HepG2 (cell line): ENCODE measurements around the gene SRCAP. TPM values are rescaled to one million over a fixed set of nuclear protein-coding genes. Genes with fewer than 3 reads are reported as not detected.

ENCODE experiments used
- EEA1 ChIP-seq: sonication (generic); formaldehyde crosslinking; IDR thresholded peaks from 2 replicates; pipeline ENCODE4 v1.5.1; 2020; ENCODE audit warnings: mild to moderate bottlenecking, missing genetic modification reagents, borderline replicate concordance
- EED ChIP-seq: sonication (generic); formaldehyde crosslinking; IDR thresholded peaks from 2 replicates; pipeline ENCODE4 v1.5.0; 2020; ENCODE audit warnings: mild to moderate bottlenecking, missing genetic modification reagents
- FOSL2 ChIP-seq: sonication (generic); formaldehyde crosslinking; IDR thresholded peaks from 2 replicates; pipeline ENCODE4 v1.4.0; 2020; ENCODE audit warnings: missing genetic modification reagents
- FOXK2 ChIP-seq: fragments of 450-650 bp; IDR thresholded peaks from 2 replicates; pipeline ENCODE4 v1.6.1; 2016
- KDM6A ChIP-seq: IDR thresholded peaks from 2 replicates; pipeline ENCODE4 v1.6.1; 2016; ENCODE audit warnings: low read depth
- MATR3 ChIP-seq: sonication (generic); formaldehyde crosslinking; IDR thresholded peaks from 2 replicates; pipeline ENCODE4 v1.4.0; 2020; ENCODE audit warnings: missing genetic modification reagents
- MTA3 ChIP-seq: sonication (generic); formaldehyde crosslinking; IDR thresholded peaks from 2 replicates; pipeline ENCODE4 v1.4.0; 2020; ENCODE audit warnings: missing genetic modification reagents
- TCF7L2 ChIP-seq: IDR thresholded peaks from 2 replicates; pipeline ENCODE4 v1.6.1; 2011; ENCODE audit warnings: mild to moderate bottlenecking, low read depth, low read length, moderate library complexity
- TEAD3 ChIP-seq: optimal IDR thresholded peaks from 2 replicates; pipeline ENCODE3; 2016; ENCODE audit warnings: borderline replicate concordance
- ZBTB8A ChIP-seq: sonication (generic); formaldehyde crosslinking; IDR thresholded peaks from 2 replicates; pipeline ENCODE4 v1.4.0; 2020; ENCODE audit warnings: mild to moderate bottlenecking, low read depth, missing genetic modification reagents, borderline replicate concordance
- ZC3H4 ChIP-seq: sonication (generic); formaldehyde crosslinking; IDR thresholded peaks from 2 replicates; pipeline ENCODE4 v1.4.0; 2020; ENCODE audit warnings: missing genetic modification reagents, borderline replicate concordance
- ZNF136 ChIP-seq: sonication (generic); formaldehyde crosslinking; IDR thresholded peaks from 2 replicates; pipeline ENCODE4 v1.8.1; 2022; ENCODE audit warnings: low read depth, mild to moderate bottlenecking, moderate library complexity, missing genetic modification reagents
- ZNF234 ChIP-seq: sonication (generic); formaldehyde crosslinking; conservative IDR thresholded peaks from 2 replicates; pipeline ENCODE4 v1.5.1; 2020; ENCODE audit warnings: mild to moderate bottlenecking, missing genetic modification reagents
- ZNF274 ChIP-seq: sonication (generic); formaldehyde crosslinking; IDR thresholded peaks from 2 replicates; pipeline ENCODE4 v1.5.1; 2020; ENCODE audit warnings: mild to moderate bottlenecking, missing genetic modification reagents
- ZNF567 ChIP-seq: sonication (generic); formaldehyde crosslinking; IDR thresholded peaks from 2 replicates; pipeline ENCODE4 v1.8.1; 2023; ENCODE audit warnings: mild to moderate bottlenecking, missing genetic modification reagents, borderline replicate concordance
- ZNF598 ChIP-seq: sonication (generic); formaldehyde crosslinking; IDR thresholded peaks from 2 replicates; pipeline ENCODE4 v1.5.1; 2020; ENCODE audit warnings: mild to moderate bottlenecking, missing genetic modification reagents, borderline replicate concordance
- ZSCAN29 ChIP-seq: sonication (generic); formaldehyde crosslinking; conservative IDR thresholded peaks from 2 replicates; pipeline ENCODE4 v1.4.0; 2020; ENCODE audit warnings: mild to moderate bottlenecking, missing genetic modification reagents
- polyA plus RNA-seq, 8 experiments: library from polyadenylated mRNA; depleted of rRNA in 3 of 8; stranded (reverse) in 7 of 8; unstranded in 1 of 8; fragments of >200 nt; fragmentation: Illumina TruSeq in 4 of 8; extraction: Trizol in 4 of 8; gene quantifications; 2 replicates each; pipeline versions ENCODE4 v1.2.1 to v1.2.3, GENCODE V29; 2011 to 2016; ENCODE audit warnings: low read depth in 4 of 8, missing spikeins in 1 of 8, mixed read lengths in 1 of 8; ENCODE audit not compliant: insufficient read depth in 1 of 8
- total RNA-seq, 5 experiments: library from RNA; depleted of rRNA; stranded (reverse); fragments of >200 nt; fragmentation: Illumina TruSeq; extraction: Trizol; gene quantifications; 2 replicates each; pipeline ENCODE4 v1.2.3, GENCODE V29; 2016; ENCODE audit warnings: low read depth in 1 of 5
- TF ChIP-seq, protein P1 (sequence below): sonication (generic); formaldehyde crosslinking; IDR thresholded peaks from 2 replicates; pipeline ENCODE4 v1.8.0; 2022; ENCODE audit warnings: mild to moderate bottlenecking, missing genetic modification reagents, moderate library complexity
- TF ChIP-seq, protein P2 (sequence below): sonication (generic); formaldehyde crosslinking; IDR thresholded peaks from 2 replicates; pipeline ENCODE4 v1.8.1; 2023; ENCODE audit warnings: mild to moderate bottlenecking, inconsistent platforms, moderate library complexity, missing genetic modification reagents, borderline replicate concordance
- TF ChIP-seq, protein P3 (sequence below): sonication (generic); formaldehyde crosslinking; IDR thresholded peaks from 2 replicates; pipeline ENCODE4 v1.5.1; 2020; ENCODE audit warnings: mild to moderate bottlenecking, missing genetic modification reagents, borderline replicate concordance
- TF ChIP-seq, protein P4 (sequence below): sonication (generic); formaldehyde crosslinking; IDR thresholded peaks from 2 replicates; pipeline ENCODE4 v1.5.0; 2020; ENCODE audit warnings: missing genetic modification reagents

SRCAP gene
- total and polyA plus RNA-seq, 2 of the 13 experiments (the other 11 are each of a cell fraction or from before 2014, with no cell fraction given), result 4.9 to 9.0 TPM

DNA sequence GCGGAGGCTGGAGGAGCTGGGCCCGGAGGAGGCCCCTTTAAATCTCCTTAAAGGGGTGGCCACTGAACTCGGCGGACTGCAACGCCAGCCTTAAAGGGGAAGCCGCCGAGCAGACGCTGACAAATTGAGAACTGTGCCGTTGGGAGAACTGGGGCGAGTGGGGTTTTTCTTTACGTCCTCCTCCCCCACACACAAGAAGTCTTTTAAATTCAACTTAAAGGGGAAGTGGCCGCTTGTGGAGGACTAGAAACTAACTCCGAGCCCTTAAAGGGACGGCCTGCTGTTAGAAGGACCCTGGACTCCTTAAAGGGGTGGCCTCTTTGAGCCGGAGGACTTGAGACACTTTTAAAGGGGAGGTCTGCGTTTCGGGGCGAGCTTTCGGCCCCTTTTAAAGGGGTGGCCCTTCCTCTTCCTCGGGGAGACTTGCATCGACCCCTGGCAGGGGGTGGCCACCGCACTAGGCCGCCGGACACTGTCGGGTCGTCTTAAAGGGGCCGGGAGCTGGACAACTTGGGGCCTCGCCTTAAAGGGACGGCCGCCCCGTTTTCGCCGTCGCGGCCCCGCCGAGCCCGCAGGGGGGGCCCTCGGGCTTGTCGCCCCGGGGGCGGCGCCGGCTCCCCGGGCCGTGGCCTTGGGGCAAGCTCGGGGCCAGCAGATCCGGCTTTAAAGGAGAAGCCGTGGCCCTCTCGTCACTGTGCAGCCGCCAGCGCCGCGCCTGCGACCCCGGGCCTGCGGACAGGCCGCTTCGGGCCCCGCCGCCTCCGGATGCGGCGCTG is 40.1 kb upstream of the SRCAP start (continued):
- TF ChIP-seq, protein P1, sequence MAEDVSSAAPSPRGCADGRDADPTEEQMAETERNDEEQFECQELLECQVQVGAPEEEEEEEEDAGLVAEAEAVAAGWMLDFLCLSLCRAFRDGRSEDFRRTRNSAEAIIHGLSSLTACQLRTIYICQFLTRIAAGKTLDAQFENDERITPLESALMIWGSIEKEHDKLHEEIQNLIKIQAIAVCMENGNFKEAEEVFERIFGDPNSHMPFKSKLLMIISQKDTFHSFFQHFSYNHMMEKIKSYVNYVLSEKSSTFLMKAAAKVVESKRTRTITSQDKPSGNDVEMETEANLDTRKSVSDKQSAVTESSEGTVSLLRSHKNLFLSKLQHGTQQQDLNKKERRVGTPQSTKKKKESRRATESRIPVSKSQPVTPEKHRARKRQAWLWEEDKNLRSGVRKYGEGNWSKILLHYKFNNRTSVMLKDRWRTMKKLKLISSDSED, result no peak
- TF ChIP-seq TCF7L2 (no peak), ZNF136 (CRISPR knock-in tag) (0 out of 2 replicates have a peak, but pooled peaks have one; percentile 23), ZNF567 (no peak), MATR3 (CRISPR knock-in tag) (no peak), FOSL2 (CRISPR knock-in tag) (no peak), EED (CRISPR knock-in tag) (0 out of 2 replicates have a peak, but pooled peaks have one; percentile 25), MTA3 (CRISPR knock-in tag) (no peak), ZNF598 (CRISPR knock-in tag) (peak; percentile 66; the same call in 1 of the 2 replicates), KDM6A (CRISPR knock-in tag) (0 out of 2 replicates have a peak, but pooled peaks have one; percentile 18), ZC3H4 (CRISPR knock-in tag) (no peak; the same call in 1 of the 2 replicates), ZSCAN29 (CRISPR knock-in tag) (no peak), ZNF274 (CRISPR knock-in tag) (no peak), ZBTB8A (CRISPR knock-in tag) (no peak), EEA1 (CRISPR knock-in tag) (peak; percentile 65; the same call in 1 of the 2 replicates), ZNF234 (CRISPR knock-in tag) (no peak), FOXK2 (no peak), TEAD3 (CRISPR knock-in tag) (no peak)
- TF ChIP-seq, protein P2, sequence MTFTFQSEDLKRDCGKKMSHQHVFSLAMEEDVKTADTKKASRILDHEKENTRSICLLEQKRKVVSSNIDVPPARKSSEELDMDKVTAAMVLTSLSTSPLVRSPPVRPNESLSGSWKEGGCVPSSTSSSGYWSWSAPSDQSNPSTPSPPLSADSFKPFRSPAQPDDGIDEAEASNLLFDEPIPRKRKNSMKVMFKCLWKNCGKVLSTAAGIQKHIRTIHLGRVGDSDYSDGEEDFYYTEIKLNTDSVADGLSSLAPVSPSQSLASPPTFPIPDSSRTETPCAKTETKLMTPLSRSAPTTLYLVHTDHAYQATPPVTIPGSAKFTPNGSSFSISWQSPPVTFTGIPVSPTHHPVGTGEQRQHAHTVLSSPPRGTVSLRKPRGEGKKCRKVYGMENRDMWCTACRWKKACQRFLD (CRISPR knock-in tag), result no peak
- TF ChIP-seq, protein P3, sequence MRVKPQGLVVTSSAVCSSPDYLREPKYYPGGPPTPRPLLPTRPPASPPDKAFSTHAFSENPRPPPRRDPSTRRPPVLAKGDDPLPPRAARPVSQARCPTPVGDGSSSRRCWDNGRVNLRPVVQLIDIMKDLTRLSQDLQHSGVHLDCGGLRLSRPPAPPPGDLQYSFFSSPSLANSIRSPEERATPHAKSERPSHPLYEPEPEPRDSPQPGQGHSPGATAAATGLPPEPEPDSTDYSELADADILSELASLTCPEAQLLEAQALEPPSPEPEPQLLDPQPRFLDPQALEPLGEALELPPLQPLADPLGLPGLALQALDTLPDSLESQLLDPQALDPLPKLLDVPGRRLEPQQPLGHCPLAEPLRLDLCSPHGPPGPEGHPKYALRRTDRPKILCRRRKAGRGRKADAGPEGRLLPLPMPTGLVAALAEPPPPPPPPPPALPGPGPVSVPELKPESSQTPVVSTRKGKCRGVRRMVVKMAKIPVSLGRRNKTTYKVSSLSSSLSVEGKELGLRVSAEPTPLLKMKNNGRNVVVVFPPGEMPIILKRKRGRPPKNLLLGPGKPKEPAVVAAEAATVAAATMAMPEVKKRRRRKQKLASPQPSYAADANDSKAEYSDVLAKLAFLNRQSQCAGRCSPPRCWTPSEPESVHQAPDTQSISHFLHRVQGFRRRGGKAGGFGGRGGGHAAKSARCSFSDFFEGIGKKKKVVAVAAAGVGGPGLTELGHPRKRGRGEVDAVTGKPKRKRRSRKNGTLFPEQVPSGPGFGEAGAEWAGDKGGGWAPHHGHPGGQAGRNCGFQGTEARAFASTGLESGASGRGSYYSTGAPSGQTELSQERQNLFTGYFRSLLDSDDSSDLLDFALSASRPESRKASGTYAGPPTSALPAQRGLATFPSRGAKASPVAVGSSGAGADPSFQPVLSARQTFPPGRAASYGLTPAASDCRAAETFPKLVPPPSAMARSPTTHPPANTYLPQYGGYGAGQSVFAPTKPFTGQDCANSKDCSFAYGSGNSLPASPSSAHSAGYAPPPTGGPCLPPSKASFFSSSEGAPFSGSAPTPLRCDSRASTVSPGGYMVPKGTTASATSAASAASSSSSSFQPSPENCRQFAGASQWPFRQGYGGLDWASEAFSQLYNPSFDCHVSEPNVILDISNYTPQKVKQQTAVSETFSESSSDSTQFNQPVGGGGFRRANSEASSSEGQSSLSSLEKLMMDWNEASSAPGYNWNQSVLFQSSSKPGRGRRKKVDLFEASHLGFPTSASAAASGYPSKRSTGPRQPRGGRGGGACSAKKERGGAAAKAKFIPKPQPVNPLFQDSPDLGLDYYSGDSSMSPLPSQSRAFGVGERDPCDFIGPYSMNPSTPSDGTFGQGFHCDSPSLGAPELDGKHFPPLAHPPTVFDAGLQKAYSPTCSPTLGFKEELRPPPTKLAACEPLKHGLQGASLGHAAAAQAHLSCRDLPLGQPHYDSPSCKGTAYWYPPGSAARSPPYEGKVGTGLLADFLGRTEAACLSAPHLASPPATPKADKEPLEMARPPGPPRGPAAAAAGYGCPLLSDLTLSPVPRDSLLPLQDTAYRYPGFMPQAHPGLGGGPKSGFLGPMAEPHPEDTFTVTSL (CRISPR knock-in tag), result no peak
- TF ChIP-seq, protein P4, sequence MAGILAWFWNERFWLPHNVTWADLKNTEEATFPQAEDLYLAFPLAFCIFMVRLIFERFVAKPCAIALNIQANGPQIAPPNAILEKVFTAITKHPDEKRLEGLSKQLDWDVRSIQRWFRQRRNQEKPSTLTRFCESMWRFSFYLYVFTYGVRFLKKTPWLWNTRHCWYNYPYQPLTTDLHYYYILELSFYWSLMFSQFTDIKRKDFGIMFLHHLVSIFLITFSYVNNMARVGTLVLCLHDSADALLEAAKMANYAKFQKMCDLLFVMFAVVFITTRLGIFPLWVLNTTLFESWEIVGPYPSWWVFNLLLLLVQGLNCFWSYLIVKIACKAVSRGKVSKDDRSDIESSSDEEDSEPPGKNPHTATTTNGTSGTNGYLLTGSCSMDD (CRISPR knock-in tag), result no peak
